B cell (primary cell): ENCODE results near the gene PRKCQ. TPM values are rescaled to one million over a fixed set of nuclear protein-coding genes. Genes with fewer than 3 reads are reported as not detected.

Experiments used
- ATAC-seq: fragments of 200-7000 bp; cut with Tn5 transposase; one replicate; pipeline ENCODE4 v1.10.0; 2021; ENCODE audit warnings: low read depth, mild to moderate bottlenecking, moderate number of reproducible peaks, moderate library complexity
- CTCF ChIA-PET: fragments of 350-600 bp; sonication (Branson Sonifier 250); formaldehyde crosslinking; loops from one replicate; lab custom pipeline; 2021; ENCODE audit warnings: antibody characterized with exemption, inconsistent platforms; lab: Charles Lee
- POLR2A ChIA-PET: fragments of 350-600 bp; sonication (Branson Sonifier 250); formaldehyde crosslinking; loops from one replicate; lab custom pipeline; 2021; ENCODE audit warnings: antibody characterized with exemption; lab: Charles Lee
- DNase-seq: peaks from one replicate; pipeline ENCODE4 v3.0.0; 2013
- H2AFZ ChIP-seq: 2 replicates; pipeline ENCODE4 v1.6.1; 2012; ENCODE audit warnings: mild to moderate bottlenecking, low read depth, low read length; ENCODE audit not compliant: insufficient read depth, poor library complexity, severe bottlenecking
- H3K27ac ChIP-seq, 2 donors: 1 replicate in 1 of 2; 2 replicates in 1 of 2; pipeline ENCODE4 v1.5.1; 2012 to 2013; ENCODE audit warnings: low read length in 2 of 2, mild to moderate bottlenecking in 2 of 2, moderate library complexity in 1 of 2
- H3K27me3 ChIP-seq, 4 experiments: fragments of 200-600 bp in 1 of 4; sonication (generic) in 1 of 4; replicated peaks in 1 of 4; 1 replicate in 2 of 4; 2 replicates in 2 of 4; pipeline versions ENCODE4 v1.6.1 to v1.7.0; 2013 to 2016; ENCODE audit warnings: low read length in 3 of 4, mild to moderate bottlenecking in 2 of 4, mixed read lengths in 1 of 4, moderate library complexity in 1 of 4; ENCODE audit not compliant: insufficient read depth in 4 of 4, control insufficient read depth in 3 of 4; ENCODE audit errors: control extremely low read depth in 1 of 4
- H3K36me3 ChIP-seq, 2 experiments: replicated peaks in 1 of 2; 1 replicate in 1 of 2; 2 replicates in 1 of 2; pipeline versions ENCODE4 v1.6.1 to v1.7.1; 2013; ENCODE audit warnings: low read length in 1 of 2; ENCODE audit not compliant: insufficient read depth in 2 of 2, control insufficient read depth in 1 of 2; ENCODE audit errors: control extremely low read depth in 1 of 2, extremely low read depth in 1 of 2
- H3K4me1 ChIP-seq, 2 donors: fragments of 200-600 bp in 1 of 2; sonication (generic) in 1 of 2; 1 replicate in 1 of 2; 2 replicates in 1 of 2; pipeline versions ENCODE4 v1.5.1 to v1.6.1; 2013 to 2017; ENCODE audit warnings: low read length in 2 of 2; ENCODE audit not compliant: control insufficient read depth in 2 of 2, insufficient read depth in 2 of 2
- H3K4me2 ChIP-seq: replicated peaks from 2 replicates; pipeline ENCODE3; 2012; ENCODE audit warnings: mild to moderate bottlenecking, low read depth, low read length; ENCODE audit not compliant: poor library complexity, severe bottlenecking
- H3K4me3 ChIP-seq, 5 experiments: fragments of 200-600 bp in 1 of 5; sonication (generic) in 1 of 5; 1 replicate in 3 of 5; 2 replicates in 2 of 5; pipeline versions ENCODE4 v1.5.1 to v1.7.0; 2011 to 2016; ENCODE audit warnings: low read length in 4 of 5, mild to moderate bottlenecking in 4 of 5, low read depth in 2 of 5, control low read depth in 1 of 5, moderate library complexity in 1 of 5; ENCODE audit not compliant: insufficient read depth in 1 of 5; ENCODE audit errors: control extremely low read depth in 1 of 5, extremely low read depth in 1 of 5
- H3K79me2 ChIP-seq: fragments of 200-600 bp; sonication (generic); one replicate; pipeline ENCODE4 v1.6.0; 2016; ENCODE audit warnings: low read length; ENCODE audit not compliant: control insufficient read depth, insufficient read depth
- H3K9ac ChIP-seq: fragments of 200-600 bp; sonication (generic); 2 replicates; pipeline ENCODE4 v1.6.1; 2017; ENCODE audit warnings: mild to moderate bottlenecking, low read length, moderate library complexity
- H3K9me3 ChIP-seq, 3 donors: one replicate each; pipeline versions ENCODE4 v1.6.1 to v1.7.1; 2013; ENCODE audit warnings: low read length in 2 of 3; ENCODE audit not compliant: control insufficient read depth in 2 of 3, insufficient read depth in 1 of 3; ENCODE audit errors: control extremely low read depth in 1 of 3
- H4K20me1 ChIP-seq: 2 replicates; pipeline ENCODE4 v1.6.0; 2012; ENCODE audit warnings: mild to moderate bottlenecking, low read length; ENCODE audit not compliant: insufficient read depth, control insufficient read depth, poor library complexity, severe bottlenecking
- H3K27ac Mint-ChIP-seq: one replicate; pipeline ENCODE4 v1.8.0; 2021; ENCODE audit warnings: mixed read lengths
- H3K27me3 Mint-ChIP-seq: one replicate; pipeline ENCODE4 v1.8.0; 2021; ENCODE audit warnings: mixed read lengths
- H3K4me1 Mint-ChIP-seq: one replicate; pipeline ENCODE4 v1.8.0; 2021; ENCODE audit warnings: mixed read lengths
- H3K4me3 Mint-ChIP-seq: one replicate; pipeline ENCODE4 v1.8.0; 2021; ENCODE audit warnings: mixed read lengths
- H3K9me3 Mint-ChIP-seq: one replicate; pipeline ENCODE4 v1.8.0; 2022; ENCODE audit warnings: mixed read lengths; ENCODE audit not compliant: insufficient read depth
- CTCF ChIP-seq: fragments of 200-600 bp; IDR thresholded peaks from one replicate; pipeline ENCODE4 v1.8.0; 2022; ENCODE audit warnings: antibody characterized with exemption, mild to moderate bottlenecking
- EZH2 ChIP-seq: IDR thresholded peaks from 2 replicates; pipeline ENCODE4 v1.6.1; 2012; ENCODE audit warnings: borderline replicate concordance, low read depth, mild to moderate bottlenecking, moderate library complexity, low read length; ENCODE audit not compliant: insufficient read depth, poor library complexity, severe bottlenecking
- WGBS: methylation state at CpG from one replicate; pipeline ENCODE4 v1.1.5; 2013; ENCODE audit warnings: missing lambda C conversion rate; ENCODE audit not compliant: insufficient coverage; 5-methylcytosine and 5-hydroxymethylcytosine counted together
- intact Hi-C: fragments of 100-400 bp; cut with micrococcal nuclease; formaldehyde crosslinking; loops from one replicate; pipeline ENCODE4 v1.10.0; 2022
- polyA plus RNA-seq: library from polyadenylated mRNA; depleted of rRNA; stranded (reverse); fragments of >200 nt; gene quantifications from 2 replicates; pipeline ENCODE4 v1.2.3, GENCODE V29; 2012
- total RNA-seq, 2 donors: library from RNA; stranded (reverse); fragments of 120-200 nt in 1 of 2; gene quantifications; 1 replicate in 1 of 2; 2 replicates in 1 of 2; pipeline versions ENCODE4 v1.2.3 to v1.2.4, GENCODE V29; 2013 to 2022

Gene PRKCQ
- total and polyA plus RNA-seq, 2 donors (not counting 1 experiment from before 2014, with no cell fraction given), result 0.15 to 0.16 TPM

- CTCF ChIA-PET, result interaction anchor here (1.1 kb wide), 1 partner anchor 16 kb away, joined by 3 read pairs; no protein-coding TSS in a partner anchor
- Histone ChIP-seq H4K20me1 (no peaks in the 10 kb centered on the region), H3K4me1 (no peaks in the 10 kb centered on the region), H3K36me3 (no peaks in the 10 kb centered on the region), H3K9ac (no peak overlapping the region), H3K4me3 (no peak overlapping the region), H3K9me3 (no peaks in the 10 kb centered on the region), H2AFZ (no peak overlapping the region), H3K4me2 (no peak overlapping the region), H3K27ac (no peak overlapping the region), H3K27me3 (no peaks in the 10 kb centered on the region), H3K79me2 (no peaks in the 10 kb centered on the region)
- DNase-seq, result no peak
- 94% methylated on average over 2 of the region's 2 CpGs for WGBS
- H3K27me3 Mint-ChIP-seq, result peaks cover 27% of the 10 kb centered on the region
- no peaks in the 10 kb centered on the region for H3K9me3 Mint-ChIP-seq
- peaks cover 4% of the 10 kb centered on the region for H3K4me1 Mint-ChIP-seq
- no peak for ATAC-seq
- intact Hi-C loops, result no loop called here
- H3K4me3 Mint-ChIP-seq, result no peak overlapping the region
- POLR2A ChIA-PET, result no interaction called here
- no peak for TF ChIP-seq EZH2
- no peak for TF ChIP-seq CTCF
- no peak overlapping the region for H3K27ac Mint-ChIP-seq
Observed at GRCh38 chr10:6607778-6608177, 27.7 kb upstream of the PRKCQ start.

- Mint-ChIP-seq H3K27me3 (peaks cover 27% of the 10 kb centered on the region), H3K27ac (no peak overlapping the region), H3K4me1 (peaks cover 4% of the 10 kb centered on the region), H3K4me3 (no peak overlapping the region), H3K9me3 (no peaks in the 10 kb centered on the region)
- Histone ChIP-seq H4K20me1 (no peaks in the 10 kb centered on the region), H3K9ac (no peak overlapping the region), H3K4me1 (no peaks in the 10 kb centered on the region), H3K27ac (no peak overlapping the region), H3K9me3 (no peaks in the 10 kb centered on the region), H2AFZ (no peak overlapping the region), H3K4me3 (no peak overlapping the region), H3K4me2 (no peak overlapping the region), H3K36me3 (no peaks in the 10 kb centered on the region), H3K27me3 (no peaks in the 10 kb centered on the region), H3K79me2 (no peaks in the 10 kb centered on the region)
- POLR2A ChIA-PET, result no interaction called here
- TF ChIP-seq CTCF (no peak), EZH2 (no peak)
- 90% methylated on average over 3 of the region's 3 CpGs for WGBS
- intact Hi-C loops, result no loop called here
- CTCF ChIA-PET, result interaction anchor here (1.1 kb wide), 1 partner anchor 16 kb away, joined by 3 read pairs; no protein-coding TSS in a partner anchor
- ATAC-seq, result no peak
- DNase-seq, result no peak
Observed at GRCh38 chr10:6607182-6607581, 27.1 kb upstream of the PRKCQ start.
